Right forelimb (tissue), 1 donor: Measurements from ENCODE around the gene TEX44.

Experiments
- DNase-seq: peaks from one replicate; pipeline ENCODE4 v3.0.0-alpha.2; 2018

TEX44 gene

GRCh38 chr2:231634951-231635875, 42.5 kb downstream of the TEX44 start:
- no peak for DNase-seq

- DNase-seq, result no peak
These were observed 47.6 kb downstream of the TEX44 start for GRCh38 chr2:231640241-231640640.

GRCh38 chr2:231640641-231641111, 48.0 kb downstream of the TEX44 start:
- peak; percentile 69 for DNase-seq

- DNase-seq, result peak; percentile 92
These were observed 50.2 kb downstream of the TEX44 start for GRCh38 chr2:231642631-231643494.

- DNase-seq, result no peak
These were observed 50.8 kb downstream of the TEX44 start for GRCh38 chr2:231643495-231643888.
